Uterus (tissue), 4 donors: ENCODE measurements around the gene CWC27. TPM values are rescaled to one million over a fixed set of nuclear protein-coding genes. Genes with fewer than 3 reads are reported as not detected.

Source experiments
- DNase-seq, 2 donors: peaks; one replicate each; pipeline ENCODE4 v3.0.0-alpha.2; 2019 to 2020
- H3K27ac ChIP-seq, 2 donors: fragments of 200-600 bp; sonication (generic); 1 replicate in 1 of 2; 2 replicates in 1 of 2; pipeline ENCODE4 v1.5.1; 2016 to 2018
- H3K27me3 ChIP-seq, 2 donors: fragments of 200-600 bp; sonication (generic); one replicate each; pipeline ENCODE4 v1.5.1; 2018 to 2019; ENCODE audit warnings: control low read depth in 1 of 2
- H3K36me3 ChIP-seq, 2 donors: fragments of 200-600 bp; sonication (generic); one replicate each; pipeline ENCODE4 v1.5.1; 2019; ENCODE audit warnings: control low read depth in 1 of 2
- H3K4me1 ChIP-seq, 2 donors: fragments of 200-600 bp; sonication (generic); one replicate each; pipeline ENCODE4 v1.5.1; 2018 to 2019; ENCODE audit warnings: control low read depth in 1 of 2
- H3K4me3 ChIP-seq, 2 donors: fragments of 200-600 bp; sonication (generic); 1 replicate in 1 of 2; 2 replicates in 1 of 2; pipeline ENCODE4 v1.5.1; 2018 to 2019; ENCODE audit warnings: mild to moderate bottlenecking in 1 of 2
- H3K9me3 ChIP-seq, 2 donors: fragments of 200-600 bp; sonication (generic); one replicate each; pipeline ENCODE4 v1.5.1; 2019; ENCODE audit warnings: control low read depth in 1 of 2
- POLR2A ChIP-seq, 2 donors: fragments of 450-650 bp; IDR thresholded peaks; one replicate each; pipeline ENCODE4 v1.6.1; 2016; ENCODE audit warnings: antibody characterized with exemption in 2 of 2, mild to moderate bottlenecking in 1 of 2, moderate library complexity in 1 of 2
- intact Hi-C: fragments of 100-400 bp; cut with DNase I; formaldehyde crosslinking; loops from one replicate; pipeline ENCODE4 v1.15.1; 2023; ENCODE audit warnings: low total_unique reads
- total RNA-seq, 4 donors: library from RNA; depleted of rRNA in 3 of 4; stranded (reverse); fragments of >200 nt in 3 of 4; gene quantifications; one replicate each; pipeline versions ENCODE4 v1.1.0 to v1.2.4, GENCODE V29; 2014 to 2023
- TF ChIP-seq, protein P1 (sequence below), 4 experiments: fragments of 200-600 bp in 2 of 4; fragments of 450-650 bp in 2 of 4; sonication (generic) in 2 of 4; IDR thresholded peaks; one replicate each; pipeline ENCODE4 v1.5.1; 2016 to 2019; ENCODE audit warnings: antibody characterized with exemption in 4 of 4, mild to moderate bottlenecking in 2 of 4, moderate library complexity in 1 of 4
- donor health status: DM: yes; HTN: yes; CAD: no.

The CWC27 gene
- total RNA-seq, 4 donors from 2014 or later, result 7.6 to 28.2 (median 24.2) TPM

DNA sequence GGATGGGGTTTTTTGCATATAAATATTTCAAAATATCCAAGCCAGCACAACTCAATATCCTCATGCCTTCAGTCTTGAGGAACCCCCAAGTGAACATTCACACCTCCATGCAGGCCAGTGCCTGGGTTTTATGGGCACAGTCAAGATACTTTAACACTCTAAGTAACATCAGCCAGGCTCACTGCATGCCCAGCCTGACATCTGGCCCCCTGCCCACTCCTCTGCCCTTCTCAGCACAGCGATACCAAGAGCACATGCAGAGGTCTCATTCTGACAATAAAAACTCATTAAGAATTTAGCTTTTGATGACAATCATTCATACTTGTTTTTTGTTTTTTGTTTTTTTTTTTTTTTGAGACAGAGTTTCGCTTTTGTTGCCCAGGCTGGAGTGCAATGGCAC, 250.0 kb downstream of the CWC27 start:
- H3K27ac ChIP-seq, result no peak overlapping the region
- H3K9me3 ChIP-seq, result no peaks in the 10 kb centered on the region
- intact Hi-C loops, result no loop called here
- no peaks in the 10 kb centered on the region for H3K27me3 ChIP-seq
- TF ChIP-seq, protein P1, sequence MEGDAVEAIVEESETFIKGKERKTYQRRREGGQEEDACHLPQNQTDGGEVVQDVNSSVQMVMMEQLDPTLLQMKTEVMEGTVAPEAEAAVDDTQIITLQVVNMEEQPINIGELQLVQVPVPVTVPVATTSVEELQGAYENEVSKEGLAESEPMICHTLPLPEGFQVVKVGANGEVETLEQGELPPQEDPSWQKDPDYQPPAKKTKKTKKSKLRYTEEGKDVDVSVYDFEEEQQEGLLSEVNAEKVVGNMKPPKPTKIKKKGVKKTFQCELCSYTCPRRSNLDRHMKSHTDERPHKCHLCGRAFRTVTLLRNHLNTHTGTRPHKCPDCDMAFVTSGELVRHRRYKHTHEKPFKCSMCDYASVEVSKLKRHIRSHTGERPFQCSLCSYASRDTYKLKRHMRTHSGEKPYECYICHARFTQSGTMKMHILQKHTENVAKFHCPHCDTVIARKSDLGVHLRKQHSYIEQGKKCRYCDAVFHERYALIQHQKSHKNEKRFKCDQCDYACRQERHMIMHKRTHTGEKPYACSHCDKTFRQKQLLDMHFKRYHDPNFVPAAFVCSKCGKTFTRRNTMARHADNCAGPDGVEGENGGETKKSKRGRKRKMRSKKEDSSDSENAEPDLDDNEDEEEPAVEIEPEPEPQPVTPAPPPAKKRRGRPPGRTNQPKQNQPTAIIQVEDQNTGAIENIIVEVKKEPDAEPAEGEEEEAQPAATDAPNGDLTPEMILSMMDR (IDR thresholded peaks at IDR 0.05), result no peak
- no peak for TF ChIP-seq POLR2A (IDR thresholded peaks at IDR 0.05)
- no peak for DNase-seq
- H3K4me3 ChIP-seq, result no peak overlapping the region
- H3K36me3 ChIP-seq, result no peaks in the 10 kb centered on the region
- H3K4me1 ChIP-seq, result peaks cover 0 to 16% of the 10 kb centered on the region in 2 donors

DNA sequence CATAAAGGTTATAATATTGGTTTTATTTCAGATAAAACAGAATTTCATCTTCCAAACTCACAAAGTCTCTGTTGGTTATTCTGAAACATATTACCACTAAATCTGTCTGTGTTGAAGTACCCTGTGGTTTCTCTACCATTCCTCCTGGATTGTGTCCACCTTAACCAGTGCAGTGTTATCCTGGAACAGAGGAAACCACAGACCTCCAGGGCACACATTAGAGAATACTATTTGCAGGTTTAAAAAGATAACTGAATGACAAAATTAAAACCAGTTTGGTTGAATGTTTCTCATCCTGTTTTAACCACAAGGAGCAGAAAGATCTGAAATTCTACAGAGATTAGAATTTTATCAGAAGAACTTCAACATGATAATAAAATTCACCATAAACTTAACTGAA, 251.8 kb downstream of the CWC27 start:
- DNase-seq, result no peak
- no peak overlapping the region for H3K4me3 ChIP-seq
- intact Hi-C loops, result no loop called here
- H3K9me3 ChIP-seq, result no peaks in the 10 kb centered on the region
- H3K36me3 ChIP-seq, result no peaks in the 10 kb centered on the region
- H3K27me3 ChIP-seq, result no peaks in the 10 kb centered on the region
- H3K27ac ChIP-seq, result no peak overlapping the region
- no peak for TF ChIP-seq POLR2A (IDR thresholded peaks at IDR 0.05)
- TF ChIP-seq, protein P1 (IDR thresholded peaks at IDR 0.05), result no peak
- peaks cover 0 to 5% of the 10 kb centered on the region in 2 donors for H3K4me1 ChIP-seq

DNA sequence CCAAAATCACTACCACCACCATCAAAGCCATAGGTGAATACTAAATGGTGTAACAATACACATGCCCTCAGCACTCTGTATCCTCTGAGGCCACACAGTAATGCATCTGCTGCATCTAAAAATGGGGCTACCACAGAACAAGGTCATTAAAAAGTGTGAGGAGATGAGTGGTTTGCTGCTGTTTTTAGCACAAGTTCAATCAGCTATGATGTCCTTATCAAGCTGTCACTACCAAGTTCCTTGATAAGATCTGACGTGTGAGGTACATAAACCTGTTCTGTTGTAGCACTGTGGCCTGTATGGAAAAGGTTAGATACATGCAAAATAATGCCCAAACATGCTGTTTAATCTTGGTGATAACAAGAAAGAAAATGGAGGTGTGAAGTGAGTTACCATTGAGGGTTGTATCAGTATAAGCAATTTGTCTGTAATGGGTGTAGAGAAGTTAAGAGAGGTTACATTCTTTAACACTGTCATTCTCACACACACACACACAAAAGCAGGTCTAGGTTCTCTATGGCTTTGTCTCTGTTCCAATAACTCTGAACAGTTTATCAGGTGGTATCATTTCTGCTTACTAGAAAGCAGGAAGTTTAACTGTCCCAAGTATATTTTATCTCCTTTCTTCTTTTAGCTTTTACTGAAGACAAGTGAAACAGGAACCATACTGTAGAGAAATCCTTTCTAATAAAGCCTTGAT, 252.9 kb downstream of the CWC27 start:
- H3K4me3 ChIP-seq, result no peak overlapping the region

DNA sequence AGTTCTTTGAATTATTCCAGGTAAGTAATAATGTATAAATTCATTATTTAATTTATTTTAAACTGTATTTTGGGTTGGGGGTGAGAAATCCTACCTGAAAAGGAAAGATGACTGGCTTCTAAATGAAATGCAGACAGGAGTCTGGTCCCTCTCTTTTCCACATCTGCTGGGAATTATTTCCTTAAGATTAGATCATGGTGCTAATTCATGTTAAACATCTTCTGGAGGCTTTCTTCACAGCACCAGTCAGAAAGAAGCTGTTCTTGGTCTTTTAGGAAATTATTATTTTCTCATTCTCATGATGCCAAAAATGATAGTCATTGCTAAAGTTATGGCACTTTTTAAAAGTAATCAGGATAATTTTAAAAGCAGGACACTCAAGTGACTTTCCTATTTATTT, 254.2 kb downstream of the CWC27 start:
- DNase-seq, result no peak
- Histone ChIP-seq H3K27me3 (no peaks in the 10 kb centered on the region), H3K4me1 (no peaks in the 10 kb centered on the region), H3K4me3 (no peak overlapping the region), H3K36me3 (no peaks in the 10 kb centered on the region), H3K9me3 (no peaks in the 10 kb centered on the region), H3K27ac (no peak overlapping the region)
- intact Hi-C loops, result no loop called here
- TF ChIP-seq, protein P1 (IDR thresholded peaks at IDR 0.05), result no peak
- TF ChIP-seq POLR2A (IDR thresholded peaks at IDR 0.05), result no peak

More for the DNA sequence above, 252.9 kb downstream of the CWC27 start:
- intact Hi-C loops, result no loop called here
- H3K9me3 ChIP-seq, result no peaks in the 10 kb centered on the region
- no peaks in the 10 kb centered on the region for H3K36me3 ChIP-seq
- no peak for DNase-seq
- H3K4me1 ChIP-seq, result no peaks in the 10 kb centered on the region
- no peak for TF ChIP-seq POLR2A (IDR thresholded peaks at IDR 0.05)
- TF ChIP-seq, protein P1 (IDR thresholded peaks at IDR 0.05), result no peak
- H3K27me3 ChIP-seq, result no peaks in the 10 kb centered on the region
- no peak overlapping the region for H3K27ac ChIP-seq

DNA sequence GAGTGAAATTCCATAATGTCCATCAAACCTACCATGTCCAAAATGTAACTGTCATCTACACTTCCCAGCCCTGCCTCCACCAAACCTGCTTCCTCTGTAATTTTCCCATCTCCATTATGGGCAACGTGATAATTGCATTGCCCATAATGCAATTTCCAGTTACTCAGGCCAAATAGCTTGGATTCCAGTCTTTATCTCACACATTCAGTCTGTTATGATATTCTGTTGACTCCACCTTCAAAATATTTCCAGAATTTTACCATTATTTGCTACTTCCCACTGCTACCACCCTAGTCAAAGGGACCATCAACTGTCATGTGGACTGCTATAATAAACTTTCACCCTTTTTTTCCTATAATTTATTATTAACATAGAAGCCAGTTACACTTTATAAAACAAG, 256.0 kb downstream of the CWC27 start:
- no peak for DNase-seq
- no peaks in the 10 kb centered on the region for H3K36me3 ChIP-seq
- H3K4me3 ChIP-seq, result no peak overlapping the region
- H3K27ac ChIP-seq, result no peak overlapping the region
- no peak for TF ChIP-seq POLR2A (IDR thresholded peaks at IDR 0.05)
- TF ChIP-seq, protein P1 (IDR thresholded peaks at IDR 0.05), result no peak
- intact Hi-C loops, result no loop called here
- H3K4me1 ChIP-seq, result no peaks in the 10 kb centered on the region
- no peaks in the 10 kb centered on the region for H3K9me3 ChIP-seq
- no peaks in the 10 kb centered on the region for H3K27me3 ChIP-seq
